ENCODE measurements around the gene ATP6V0D1. TPM values are rescaled to one million over a fixed set of nuclear protein-coding genes. Genes with fewer than 3 reads are reported as not detected.
A peak's percentile ranks its signal among the peaks of the same experiment; 100 is the strongest.

ATP6V0D1 gene
- total RNA-seq (2021; fragmentation: NEBNext Ultra II Directional; extraction: Animal tissue kit (Norgen Biotek cat#: 25700)) = 100 to 1,000 TPM; 102 to 130 (median 118) TPM
- long read RNA-seq, transcript ATP6V0D1-201 (8 exons, 1,716 nt) = major isoform, 279 of 300 reads
- long read RNA-seq, partial matches to known transcripts = 13 of 300 reads
- long read RNA-seq, other reads (novel, unspliced or antisense) = 6 of 300 reads

GRCh38 chr16:67480833-67481560 is at the start of gene ATP6V0D1:
ATP6V0D1 (minus strand) TSS chr16:67481157; CDS start chr16:67481086, 71 bp downstream.
- H3K4me3 Mint-ChIP-seq = peak within 1 kb of the TSS; percentile 100
- H3K36me3 Mint-ChIP-seq (ENCODE audit: low read depth) = peaks cover 4% of the 10 kb centered on the region; the same call in 1 of the 2 replicates
- DNase-seq = peak; percentile 97
- no peaks in the 10 kb centered on the region for H3K9me3 Mint-ChIP-seq
- H3K27ac Mint-ChIP-seq = peak within 1 kb of the TSS; percentile 100
- H3K27me3 Mint-ChIP-seq (ENCODE audit: insufficient read depth) = no peaks in the 10 kb centered on the region; the same call in 1 of the 2 replicates
- TF ChIP-seq CTCF (IDR thresholded peaks at IDR 0.05) = peak; percentile 93
- peaks cover 53% of the 10 kb centered on the region for H3K4me1 Mint-ChIP-seq (ENCODE audit: low read depth)

- no peaks in the 10 kb centered on the region for H3K9me3 Mint-ChIP-seq
- H3K36me3 Mint-ChIP-seq (ENCODE audit: low read depth) = peaks cover 5% of the 10 kb centered on the region; the same call in 1 of the 2 replicates
- H3K4me3 Mint-ChIP-seq = peak overlapping the region; percentile 94
- DNase-seq = peak; percentile 55
- no peak for TF ChIP-seq CTCF (IDR thresholded peaks at IDR 0.05)
- peak overlapping the region; percentile 94 for H3K27ac Mint-ChIP-seq
- peaks cover 64% of the 10 kb centered on the region for H3K4me1 Mint-ChIP-seq (ENCODE audit: low read depth)
- H3K27me3 Mint-ChIP-seq (ENCODE audit: insufficient read depth) = peaks cover 1% of the 10 kb centered on the region
Observed at GRCh38 chr16:67530013-67530939, 49.3 kb upstream of the ATP6V0D1 start.

GRCh38 chr16:67529582-67530012 is 48.6 kb upstream of the ATP6V0D1 start:
- Mint-ChIP-seq H3K9me3 (no peaks in the 10 kb centered on the region), H3K4me1 (ENCODE audit: low read depth) (peaks cover 65% of the 10 kb centered on the region), H3K27ac (peak overlapping the region; percentile 94), H3K4me3 (peak overlapping the region; percentile 94), H3K27me3 (ENCODE audit: insufficient read depth) (peaks cover 1% of the 10 kb centered on the region), H3K36me3 (ENCODE audit: low read depth) (peaks cover 5% of the 10 kb centered on the region; the same call in 1 of the 2 replicates)
- DNase-seq = no peak
- TF ChIP-seq CTCF (IDR thresholded peaks at IDR 0.05) = no peak

GRCh38 chr16:67528870-67529581 is 48.1 kb upstream of the ATP6V0D1 start:
- H3K27ac Mint-ChIP-seq = peak overlapping the region; percentile 94
- H3K9me3 Mint-ChIP-seq = no peaks in the 10 kb centered on the region
- TF ChIP-seq CTCF (IDR thresholded peaks at IDR 0.05) = no peak
- H3K4me1 Mint-ChIP-seq (ENCODE audit: low read depth) = peaks cover 65% of the 10 kb centered on the region
- peak overlapping the region; percentile 94 for H3K4me3 Mint-ChIP-seq
- peaks cover 1% of the 10 kb centered on the region for H3K27me3 Mint-ChIP-seq (ENCODE audit: insufficient read depth)
- peaks cover 5% of the 10 kb centered on the region; the same call in 1 of the 2 replicates for H3K36me3 Mint-ChIP-seq (ENCODE audit: low read depth)
- no peak for DNase-seq
